Esophagus muscularis mucosa (tissue), 4 donors: ENCODE results near the gene GRK1. TPM values are rescaled to one million over a fixed set of nuclear protein-coding genes. Genes with fewer than 3 reads are reported as not detected.

ENCODE experiments used
- DNase-seq: peaks from one replicate; pipeline ENCODE4 v3.0.0-alpha.2; 2017; ENCODE audit errors: extremely low spot score
- H3K27ac ChIP-seq, 4 donors: fragments of 200-600 bp; sonication (generic); replicated peaks in 1 of 4; 1 replicate in 3 of 4; 2 replicates in 1 of 4; pipeline ENCODE4 v1.5.1; 2016 to 2019; ENCODE audit warnings: mild to moderate bottlenecking in 1 of 4
- H3K27me3 ChIP-seq, 4 donors: fragments of 200-600 bp; sonication (generic); one replicate each; pipeline versions ENCODE4 v1.5.1 to v1.6.0; 2016 to 2019
- H3K36me3 ChIP-seq, 4 donors: fragments of 200-600 bp; sonication (generic); one replicate each; pipeline ENCODE4 v1.5.1; 2016 to 2019
- H3K4me1 ChIP-seq, 4 donors: fragments of 200-600 bp; sonication (generic); one replicate each; pipeline ENCODE4 v1.5.1; 2016 to 2019
- H3K4me3 ChIP-seq, 4 donors: fragments of 200-600 bp; sonication (generic); 1 replicate in 2 of 4; 2 replicates in 2 of 4; pipeline ENCODE4 v1.5.1; 2016 to 2019; ENCODE audit warnings: mild to moderate bottlenecking in 4 of 4, moderate library complexity in 1 of 4
- H3K9me3 ChIP-seq, 4 donors: fragments of 200-600 bp; sonication (generic); 1 replicate in 3 of 4; 2 replicates in 1 of 4; pipeline ENCODE4 v1.5.1; 2016 to 2019
- EP300 ChIP-seq: sonication (generic); formaldehyde crosslinking; IDR thresholded peaks from one replicate; pipeline ENCODE4 v1.6.1; 2017; ENCODE audit warnings: antibody characterized with exemption
- POLR2A ChIP-seq: fragments of 450-650 bp; IDR thresholded peaks from one replicate; pipeline ENCODE4 v1.6.1; 2017; ENCODE audit warnings: antibody characterized with exemption, moderate library complexity, mild to moderate bottlenecking, low read depth
- POLR2AphosphoS5 ChIP-seq, 2 donors: sonication (generic); formaldehyde crosslinking; IDR thresholded peaks; one replicate each; pipeline ENCODE4 v1.6.1; 2017; ENCODE audit warnings: antibody characterized with exemption in 2 of 2
- WGBS: methylation state at CpG from one replicate; pipeline ENCODE4 v1.1.5; 2018; 5-methylcytosine and 5-hydroxymethylcytosine counted together
- intact Hi-C: fragments of 100-400 bp; cut with DNase I; formaldehyde crosslinking; loops from one replicate; pipeline ENCODE4 v1.15.1; 2023
- total RNA-seq, 4 donors: library from RNA; depleted of rRNA; stranded (reverse); fragments of >200 nt; gene quantifications; one replicate each; pipeline versions ENCODE4 v1.1.0 to v1.2.1, GENCODE V29; 2016
- TF ChIP-seq, protein P1 (sequence below), 3 experiments: fragments of 200-600 bp in 2 of 3; fragments of 450-650 bp in 1 of 3; sonication (generic) in 2 of 3; IDR thresholded peaks; one replicate each; pipeline ENCODE4 v1.5.1; 2017 to 2019; ENCODE audit warnings: antibody characterized with exemption in 3 of 3, mild to moderate bottlenecking in 2 of 3, moderate library complexity in 1 of 3

The GRK1 gene
- total RNA-seq, 4 donors from 2014 or later = under 0.01 TPM; not detected in 3

- peaks cover 3 to 22% (median 14%) of the 10 kb centered on the region in 4 donors for H3K36me3 ChIP-seq
- no peaks in the 10 kb centered on the region for H3K27me3 ChIP-seq
- H3K4me3 ChIP-seq = no peak overlapping the region
- peaks cover 7 to 17% (median 17%) of the 10 kb centered on the region in 4 donors for H3K4me1 ChIP-seq
- H3K9me3 ChIP-seq = no peaks in the 10 kb centered on the region
- no peak for DNase-seq
- intact Hi-C loops = no loop called here
- no peak overlapping the region for H3K27ac ChIP-seq
- TF ChIP-seq EP300 (no peak), POLR2A (no peak), POLR2AphosphoS5 (IDR thresholded peaks at IDR 0.05) (no peak)
- TF ChIP-seq, protein P1, sequence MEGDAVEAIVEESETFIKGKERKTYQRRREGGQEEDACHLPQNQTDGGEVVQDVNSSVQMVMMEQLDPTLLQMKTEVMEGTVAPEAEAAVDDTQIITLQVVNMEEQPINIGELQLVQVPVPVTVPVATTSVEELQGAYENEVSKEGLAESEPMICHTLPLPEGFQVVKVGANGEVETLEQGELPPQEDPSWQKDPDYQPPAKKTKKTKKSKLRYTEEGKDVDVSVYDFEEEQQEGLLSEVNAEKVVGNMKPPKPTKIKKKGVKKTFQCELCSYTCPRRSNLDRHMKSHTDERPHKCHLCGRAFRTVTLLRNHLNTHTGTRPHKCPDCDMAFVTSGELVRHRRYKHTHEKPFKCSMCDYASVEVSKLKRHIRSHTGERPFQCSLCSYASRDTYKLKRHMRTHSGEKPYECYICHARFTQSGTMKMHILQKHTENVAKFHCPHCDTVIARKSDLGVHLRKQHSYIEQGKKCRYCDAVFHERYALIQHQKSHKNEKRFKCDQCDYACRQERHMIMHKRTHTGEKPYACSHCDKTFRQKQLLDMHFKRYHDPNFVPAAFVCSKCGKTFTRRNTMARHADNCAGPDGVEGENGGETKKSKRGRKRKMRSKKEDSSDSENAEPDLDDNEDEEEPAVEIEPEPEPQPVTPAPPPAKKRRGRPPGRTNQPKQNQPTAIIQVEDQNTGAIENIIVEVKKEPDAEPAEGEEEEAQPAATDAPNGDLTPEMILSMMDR (IDR thresholded peaks at IDR 0.05) = no peak
- 97% methylated on average over 5 of the region's 5 CpGs for WGBS
These were observed 23.4 kb upstream of the GRK1 start for GRCh38 chr13:113643593-113643992.

GRCh38 chr13:113644800-113645199, 22.2 kb upstream of the GRK1 start:
- WGBS = 93% methylated on average over 1 of the region's 1 CpG
- peaks cover 7 to 17% (median 17%) of the 10 kb centered on the region in 4 donors for H3K4me1 ChIP-seq
- TF ChIP-seq POLR2A (no peak), POLR2AphosphoS5 (IDR thresholded peaks at IDR 0.05) (no peak), EP300 (no peak)
- TF ChIP-seq, protein P1 (IDR thresholded peaks at IDR 0.05) = no peak
- H3K4me3 ChIP-seq = no peak overlapping the region
- H3K36me3 ChIP-seq = peaks cover 0 to 12% (median 7%) of the 10 kb centered on the region in 4 donors
- intact Hi-C loops = no loop called here
- no peak overlapping the region for H3K27ac ChIP-seq
- H3K27me3 ChIP-seq = no peaks in the 10 kb centered on the region
- H3K9me3 ChIP-seq = no peaks in the 10 kb centered on the region
- DNase-seq = no peak

DNA sequence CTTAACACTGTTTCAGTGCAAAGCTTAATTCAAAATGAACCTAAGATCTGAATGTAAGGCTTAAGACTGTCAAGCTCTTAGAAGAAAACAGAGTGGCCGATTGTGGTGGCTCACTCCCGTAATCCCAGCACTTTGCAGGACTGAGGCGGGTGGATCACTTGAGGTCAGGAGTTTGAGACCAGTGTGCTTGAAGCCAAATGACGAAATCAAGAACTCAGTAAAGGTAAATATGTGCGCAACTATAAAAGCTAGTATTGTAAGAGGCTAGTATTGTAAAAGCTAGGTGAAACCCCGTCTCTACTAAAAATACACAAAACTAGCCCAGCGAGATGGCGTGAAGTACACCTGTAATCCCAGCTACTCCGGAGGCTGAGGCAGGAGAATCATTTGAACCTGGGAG, 21.7 kb upstream of the GRK1 start:
- intact Hi-C loops = no loop called here
- WGBS = 97% methylated on average over 9 of the region's 9 CpGs
- H3K27me3 ChIP-seq = no peaks in the 10 kb centered on the region

GRCh38 chr13:113646376-113646775, 20.6 kb upstream of the GRK1 start:
- DNase-seq = no peak
- TF ChIP-seq POLR2A (no peak), EP300 (no peak), POLR2AphosphoS5 (IDR thresholded peaks at IDR 0.05) (no peak)
- TF ChIP-seq, protein P1 (IDR thresholded peaks at IDR 0.05) = no peak
- Histone ChIP-seq H3K4me3 (no peak overlapping the region), H3K4me1 (peaks cover 7 to 22% (median 20%) of the 10 kb centered on the region in 4 donors), H3K27me3 (no peaks in the 10 kb centered on the region), H3K27ac (no peak overlapping the region), H3K36me3 (no peaks in the 10 kb centered on the region), H3K9me3 (no peaks in the 10 kb centered on the region)
- WGBS = 80% methylated on average over 11 of the region's 11 CpGs
- intact Hi-C loops = no loop called here

More for the DNA sequence above, 21.7 kb upstream of the GRK1 start:
- Histone ChIP-seq H3K4me3 (no peak overlapping the region), H3K9me3 (no peaks in the 10 kb centered on the region), H3K36me3 (peaks cover 0 to 6% (median 2%) of the 10 kb centered on the region in 4 donors), H3K27ac (no peak overlapping the region), H3K4me1 (peaks cover 7 to 17% (median 17%) of the 10 kb centered on the region in 4 donors)
- TF ChIP-seq, protein P1 (IDR thresholded peaks at IDR 0.05) = no peak
- no peak for TF ChIP-seq EP300
- no peak for DNase-seq

DNA sequence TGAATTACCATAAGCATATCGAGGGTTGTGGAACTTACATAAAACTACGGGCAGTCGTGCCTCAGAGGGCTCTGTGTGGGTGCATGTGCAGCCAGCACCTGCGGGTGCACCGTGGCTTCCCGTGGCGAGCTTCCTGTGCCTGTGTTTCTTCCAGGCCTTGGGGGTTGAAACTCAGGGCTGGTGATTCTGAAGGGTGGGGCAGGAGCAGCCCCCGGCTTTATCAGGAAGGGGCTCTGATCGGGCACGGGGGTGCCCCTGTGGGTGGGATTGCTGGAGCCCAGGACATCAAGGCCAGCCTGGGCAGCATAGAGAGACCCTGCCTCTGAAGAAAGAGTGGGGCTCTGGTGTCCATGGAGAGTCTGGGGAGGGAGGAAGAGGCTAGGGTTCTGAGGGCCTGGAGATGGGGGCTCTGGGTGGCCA, 20.1 kb upstream of the GRK1 start:
- no peaks in the 10 kb centered on the region for H3K27me3 ChIP-seq
- intact Hi-C loops = no loop called here
- H3K36me3 ChIP-seq = no peaks in the 10 kb centered on the region
- DNase-seq = no peak
- TF ChIP-seq POLR2A (no peak), POLR2AphosphoS5 (IDR thresholded peaks at IDR 0.05) (no peak), EP300 (no peak)
- TF ChIP-seq, protein P1 (IDR thresholded peaks at IDR 0.05) = no peak
- no peaks in the 10 kb centered on the region for H3K9me3 ChIP-seq
- 68% methylated on average over 10 of the region's 10 CpGs for WGBS
- peaks cover 7 to 23% (median 22%) of the 10 kb centered on the region in 4 donors for H3K4me1 ChIP-seq
- H3K27ac ChIP-seq = peak overlapping the region; percentile 45 to 76 (median 67)
- H3K4me3 ChIP-seq = no peak overlapping the region
